Thoracic aorta (tissue), 2 donors: Measurements from ENCODE around the gene NPHP4. TPM values are rescaled to one million over a fixed set of nuclear protein-coding genes. Genes with fewer than 3 reads are reported as not detected.

Experiments
- ATAC-seq: fragments of 150-250 bp; one replicate; pipeline ENCODE4 v1.8.0; 2017; ENCODE audit warnings: low read depth; ENCODE audit not compliant: insufficient number of reproducible peaks, low FRiP score
- DNase-seq: peaks from one replicate; pipeline ENCODE4 v3.0.0-alpha.2; 2020; ENCODE audit warnings: low spot score
- H3K27ac ChIP-seq, 2 donors: fragments of 200-600 bp; sonication (generic); 1 replicate in 1 of 2; 2 replicates in 1 of 2; pipeline ENCODE4 v1.5.1; 2016; ENCODE audit warnings: mild to moderate bottlenecking in 2 of 2, moderate library complexity in 2 of 2
- H3K27me3 ChIP-seq: fragments of 200-600 bp; sonication (generic); replicated peaks from 2 replicates; pipeline ENCODE4 v1.6.0; 2016; ENCODE audit warnings: mild to moderate bottlenecking; ENCODE audit not compliant: insufficient read depth
- H3K36me3 ChIP-seq: fragments of 200-600 bp; sonication (generic); one replicate; pipeline ENCODE4 v1.5.1; 2016
- H3K4me1 ChIP-seq, 2 donors: fragments of 200-600 bp; sonication (generic); 1 replicate in 1 of 2; 2 replicates in 1 of 2; pipeline versions ENCODE4 v1.5.1 to v1.6.0; 2016; ENCODE audit warnings: low read depth in 2 of 2, mild to moderate bottlenecking in 1 of 2; ENCODE audit not compliant: control insufficient read depth in 1 of 2
- H3K4me3 ChIP-seq: fragments of 200-600 bp; sonication (generic); 2 replicates; pipeline ENCODE4 v1.5.1; 2016; ENCODE audit warnings: mild to moderate bottlenecking
- H3K9me3 ChIP-seq: fragments of 200-600 bp; sonication (generic); 2 replicates; pipeline ENCODE4 v1.5.1; 2016
- total RNA-seq, 2 donors: library from RNA; depleted of rRNA; stranded (reverse); fragments of >200 nt; gene quantifications; one replicate each; pipeline versions ENCODE4 v1.1.0 to v1.2.3, GENCODE V29; 2016
- TF ChIP-seq, protein P1 (sequence below): fragments of 200-600 bp; sonication (generic); IDR thresholded peaks from one replicate; pipeline ENCODE4 v1.5.1; 2019; ENCODE audit warnings: antibody characterized with exemption

Gene NPHP4
- total RNA-seq, 2 donors from 2014 or later = 11.4 to 15.1 TPM

GRCh38 chr1:5881526-5882222 is 110.6 kb downstream of the NPHP4 start:
- H3K9me3 ChIP-seq = no peaks in the 10 kb centered on the region
- H3K4me1 ChIP-seq = no peaks in the 10 kb centered on the region
- H3K27me3 ChIP-seq = no peaks in the 10 kb centered on the region
- TF ChIP-seq, protein P1, sequence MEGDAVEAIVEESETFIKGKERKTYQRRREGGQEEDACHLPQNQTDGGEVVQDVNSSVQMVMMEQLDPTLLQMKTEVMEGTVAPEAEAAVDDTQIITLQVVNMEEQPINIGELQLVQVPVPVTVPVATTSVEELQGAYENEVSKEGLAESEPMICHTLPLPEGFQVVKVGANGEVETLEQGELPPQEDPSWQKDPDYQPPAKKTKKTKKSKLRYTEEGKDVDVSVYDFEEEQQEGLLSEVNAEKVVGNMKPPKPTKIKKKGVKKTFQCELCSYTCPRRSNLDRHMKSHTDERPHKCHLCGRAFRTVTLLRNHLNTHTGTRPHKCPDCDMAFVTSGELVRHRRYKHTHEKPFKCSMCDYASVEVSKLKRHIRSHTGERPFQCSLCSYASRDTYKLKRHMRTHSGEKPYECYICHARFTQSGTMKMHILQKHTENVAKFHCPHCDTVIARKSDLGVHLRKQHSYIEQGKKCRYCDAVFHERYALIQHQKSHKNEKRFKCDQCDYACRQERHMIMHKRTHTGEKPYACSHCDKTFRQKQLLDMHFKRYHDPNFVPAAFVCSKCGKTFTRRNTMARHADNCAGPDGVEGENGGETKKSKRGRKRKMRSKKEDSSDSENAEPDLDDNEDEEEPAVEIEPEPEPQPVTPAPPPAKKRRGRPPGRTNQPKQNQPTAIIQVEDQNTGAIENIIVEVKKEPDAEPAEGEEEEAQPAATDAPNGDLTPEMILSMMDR = no peak
- peaks cover 6% of the 10 kb centered on the region for H3K36me3 ChIP-seq
- ATAC-seq (no peak), DNase-seq (no peak)
- H3K4me3 ChIP-seq = no peak overlapping the region
- no peak overlapping the region for H3K27ac ChIP-seq

DNA sequence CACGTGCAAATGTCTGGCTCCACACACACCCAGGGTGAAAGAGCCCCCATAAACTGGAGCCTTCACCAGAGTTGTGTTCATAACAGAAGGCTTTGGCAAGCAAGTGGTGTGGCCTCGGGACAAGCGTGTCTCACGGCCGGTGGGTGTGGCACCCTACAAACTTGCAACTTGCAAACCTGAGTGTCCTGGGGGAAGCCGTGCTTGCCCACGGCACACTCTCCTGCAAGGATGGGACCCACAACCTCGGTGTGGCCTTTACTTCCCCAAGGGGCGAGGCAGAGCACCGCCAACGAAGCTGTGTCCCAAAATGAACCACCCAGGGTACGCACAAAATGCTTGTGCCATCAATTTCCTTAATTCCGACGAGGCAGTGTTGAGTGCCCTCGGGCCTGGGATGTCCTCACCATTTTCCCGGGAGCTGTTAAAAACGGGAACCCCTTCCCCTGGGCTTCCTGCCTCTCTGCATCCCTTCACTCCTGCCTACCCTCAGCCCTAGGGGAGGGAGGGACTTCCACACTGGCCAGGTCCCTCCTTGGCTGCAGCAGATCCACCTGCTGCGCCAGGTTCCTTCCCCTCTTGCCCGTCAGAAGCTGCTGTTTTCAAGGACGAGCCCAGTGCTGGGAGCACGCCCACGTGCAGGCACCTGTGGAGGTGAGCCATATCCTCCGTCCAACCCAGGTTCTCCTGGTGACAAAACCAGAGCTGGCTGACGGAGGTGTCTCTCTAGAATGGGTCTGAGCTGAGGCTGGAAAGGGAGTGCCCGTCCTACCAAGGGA is 111.4 kb downstream of the NPHP4 start:
- no peaks in the 10 kb centered on the region for H3K27me3 ChIP-seq
- no peak overlapping the region for H3K27ac ChIP-seq
- peaks cover 6% of the 10 kb centered on the region for H3K36me3 ChIP-seq
- no peaks in the 10 kb centered on the region for H3K9me3 ChIP-seq
- no peak for ATAC-seq
- H3K4me3 ChIP-seq = no peak overlapping the region
- DNase-seq = no peak
- no peaks in the 10 kb centered on the region for H3K4me1 ChIP-seq
- TF ChIP-seq, protein P1 = no peak

- no peak overlapping the region for H3K27ac ChIP-seq
- H3K27me3 ChIP-seq = no peaks in the 10 kb centered on the region
- no peaks in the 10 kb centered on the region for H3K4me1 ChIP-seq
- TF ChIP-seq, protein P1 = no peak
- no peak for ATAC-seq
- DNase-seq = no peak
- peaks cover 13% of the 10 kb centered on the region for H3K36me3 ChIP-seq
- H3K9me3 ChIP-seq = no peaks in the 10 kb centered on the region
- no peak overlapping the region for H3K4me3 ChIP-seq
Observed at GRCh38 chr1:5879421-5879820, 112.8 kb downstream of the NPHP4 start.

- no peaks in the 10 kb centered on the region for H3K9me3 ChIP-seq
- ATAC-seq (no peak), DNase-seq (no peak)
- TF ChIP-seq, protein P1 = no peak
- no peaks in the 10 kb centered on the region for H3K27me3 ChIP-seq
- peaks cover 13% of the 10 kb centered on the region for H3K36me3 ChIP-seq
- H3K27ac ChIP-seq = no peak overlapping the region
- H3K4me1 ChIP-seq = no peaks in the 10 kb centered on the region
- H3K4me3 ChIP-seq = no peak overlapping the region
Observed at GRCh38 chr1:5878971-5879370, 113.3 kb downstream of the NPHP4 start.

DNA sequence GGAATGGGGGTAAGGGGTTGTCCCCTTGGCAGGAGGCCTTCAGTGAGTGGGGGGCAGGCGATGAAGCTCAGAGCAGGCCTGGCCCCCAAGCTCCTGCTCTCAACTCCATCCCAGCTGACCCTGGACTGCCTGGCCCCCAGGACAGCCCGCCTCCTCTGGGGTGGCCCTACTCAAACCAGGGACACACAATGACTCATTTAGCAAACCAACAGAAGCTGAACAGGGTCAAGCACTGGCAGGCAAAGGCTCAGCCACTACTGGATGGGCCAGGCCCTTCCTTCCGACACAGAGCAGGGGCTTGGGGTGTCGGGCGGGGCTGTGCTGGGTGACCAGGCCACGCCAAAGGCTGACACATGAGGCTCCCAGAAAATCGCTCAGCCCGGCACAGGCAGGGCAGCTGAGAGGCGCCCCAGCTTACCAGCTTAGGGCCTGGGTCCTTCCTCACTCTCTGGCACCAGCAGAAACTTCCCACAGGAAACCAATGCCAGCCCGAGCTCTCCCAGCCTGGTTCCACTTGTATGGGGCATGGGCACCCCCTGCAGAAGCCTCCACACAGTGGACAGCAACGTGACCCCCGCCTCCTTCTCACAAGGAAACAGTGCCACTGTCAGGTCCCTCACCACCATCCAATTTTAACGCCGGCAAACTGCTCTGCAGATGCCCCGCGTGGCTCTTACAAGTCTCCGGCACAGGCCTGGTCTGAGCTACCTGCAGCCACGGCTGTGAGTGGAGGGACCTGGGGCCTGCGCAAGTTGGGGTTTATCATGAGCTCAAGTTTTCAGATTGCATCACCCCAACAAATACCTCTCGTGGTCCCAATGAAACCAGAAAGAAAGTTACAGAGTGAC is 114.3 kb downstream of the NPHP4 start:
- TF ChIP-seq, protein P1 = no peak
- ATAC-seq = no peak

More for the DNA sequence above, 114.3 kb downstream of the NPHP4 start:
- Histone ChIP-seq H3K4me1 (no peaks in the 10 kb centered on the region), H3K36me3 (peaks cover 13% of the 10 kb centered on the region), H3K4me3 (no peak overlapping the region), H3K27me3 (no peaks in the 10 kb centered on the region), H3K9me3 (no peaks in the 10 kb centered on the region), H3K27ac (no peak overlapping the region)
- no peak for DNase-seq
